ENCODE data around the gene BET1L.
"Not testable (repeated sequence)": the region's sequence is repeated elsewhere in the genome, so short reads cannot be mapped to it uniquely, and the experiment has no call there.

The BET1L gene

DNA sequence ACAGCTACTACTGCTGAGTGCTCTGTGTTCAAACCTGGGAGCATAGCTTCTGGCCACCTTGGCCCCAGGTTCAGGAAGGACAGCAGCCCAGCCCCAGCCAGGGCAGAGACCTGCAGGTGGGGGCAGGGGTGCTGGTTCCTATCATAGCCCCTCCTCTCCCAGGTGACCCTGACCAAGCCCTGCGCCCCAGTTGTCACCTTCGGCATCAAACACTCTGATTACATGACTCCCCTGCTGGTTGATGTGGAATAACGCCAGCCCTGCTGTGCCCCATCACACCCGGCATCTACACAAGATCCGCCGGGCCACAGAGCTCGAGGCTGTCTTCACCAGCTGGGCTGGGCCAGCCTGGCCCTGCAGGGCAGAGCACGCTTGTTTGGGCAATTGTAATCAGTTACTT is 7.4 kb downstream of the BET1L start:
- DNase-seq (ENCODE audit: extremely low spot score) = no peak
- no peak for TF ChIP-seq CTCF (IDR thresholded peaks at IDR 0.05; ENCODE audit: control extremely low read depth, extremely low read depth, low read depth, missing control alignments)
- POLR2A ChIA-PET = interaction anchor here (1.4 kb wide), 1 partner anchor 16 kb away, joined by 3 read pairs; no protein-coding TSS in a partner anchor
- CTCF ChIA-PET = no interaction called here

- no peak for TF ChIP-seq CTCF (IDR thresholded peaks at IDR 0.05; ENCODE audit: control extremely low read depth, extremely low read depth, low read depth, missing control alignments)
- DNase-seq (ENCODE audit: extremely low spot score) = no peak
- POLR2A ChIA-PET = interaction anchor here (1.3 kb wide), 1 partner anchor 8 kb away, joined by 3 read pairs; the partner anchor contains the start of genes BET1L and RIC8A
- CTCF ChIA-PET = no interaction called here
Measured at GRCh38 chr11:199004-199581, 8.1 kb downstream of the BET1L start.

GRCh38 chr11:198236-198806 is 8.9 kb downstream of the BET1L start:
- POLR2A ChIA-PET = interaction anchor here (1.3 kb wide), 1 partner anchor 9 kb away, joined by 3 read pairs; the partner anchor contains the start of genes BET1L and RIC8A
- no peak for TF ChIP-seq CTCF (IDR thresholded peaks at IDR 0.05; ENCODE audit: control extremely low read depth, extremely low read depth, low read depth, missing control alignments)
- DNase-seq (ENCODE audit: extremely low spot score) = no peak
- CTCF ChIA-PET = no interaction called here

- POLR2A ChIA-PET = no interaction called here
- CTCF ChIA-PET = no interaction called here
- DNase-seq (ENCODE audit: extremely low spot score) = no peak
Measured at GRCh38 chr11:197741-198235, 9.4 kb downstream of the BET1L start.

DNA sequence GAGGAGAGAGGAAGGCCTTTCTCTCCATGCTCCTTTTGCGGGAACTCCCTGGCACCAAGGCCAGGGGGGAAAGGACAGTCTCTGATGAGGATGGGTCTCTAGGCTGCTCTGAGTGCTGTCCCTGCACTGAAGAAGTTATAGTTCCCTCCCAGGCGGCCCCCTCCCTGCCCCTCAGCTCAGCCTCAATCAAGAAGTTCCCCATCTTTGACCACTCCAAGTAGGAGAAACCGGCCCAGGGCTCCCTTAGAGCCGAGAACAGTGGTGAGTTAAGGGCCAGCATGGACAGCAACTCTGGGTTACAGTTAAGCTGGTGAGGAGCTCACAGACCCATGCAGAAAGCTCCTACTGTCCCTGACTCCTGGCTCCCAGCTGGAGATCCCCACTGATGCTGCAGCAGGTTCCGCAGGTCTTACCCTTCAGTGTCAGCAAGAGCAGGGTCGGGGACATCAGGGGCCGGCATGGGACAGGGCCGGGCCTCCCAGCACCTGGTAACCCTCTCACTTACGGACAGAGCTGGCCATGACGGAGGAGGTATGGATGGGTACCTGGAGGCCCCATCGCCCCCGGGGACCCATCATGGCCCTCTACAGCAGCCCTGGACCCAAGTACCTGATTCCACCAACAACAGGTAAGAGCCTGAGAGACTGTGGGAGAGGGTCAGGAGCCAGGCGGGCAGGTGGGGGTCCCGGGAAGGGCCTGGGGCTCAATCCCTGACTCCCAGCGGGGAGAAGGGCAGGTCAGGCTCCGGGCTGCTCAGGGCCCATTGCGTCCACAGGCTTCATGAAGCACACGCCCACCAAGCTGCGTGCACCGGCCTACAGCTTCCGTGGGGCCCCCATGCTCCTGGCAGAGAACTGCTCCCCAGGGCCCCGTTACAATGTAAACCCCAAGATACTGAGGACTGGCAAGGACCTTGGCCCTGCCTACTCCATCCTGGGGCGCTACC is 10.1 kb downstream of the BET1L start:
- TF ChIP-seq CTCF (IDR thresholded peaks at IDR 0.05; ENCODE audit: control extremely low read depth, extremely low read depth, low read depth, missing control alignments) = no peak
- DNase-seq (ENCODE audit: extremely low spot score) = no peak
- CTCF ChIA-PET = no interaction called here
- POLR2A ChIA-PET = no interaction called here

More at GRCh38 chr11:197741-198235, 9.4 kb downstream of the BET1L start:
- TF ChIP-seq CTCF (IDR thresholded peaks at IDR 0.05; ENCODE audit: control extremely low read depth, extremely low read depth, low read depth, missing control alignments) = no peak

DNA sequence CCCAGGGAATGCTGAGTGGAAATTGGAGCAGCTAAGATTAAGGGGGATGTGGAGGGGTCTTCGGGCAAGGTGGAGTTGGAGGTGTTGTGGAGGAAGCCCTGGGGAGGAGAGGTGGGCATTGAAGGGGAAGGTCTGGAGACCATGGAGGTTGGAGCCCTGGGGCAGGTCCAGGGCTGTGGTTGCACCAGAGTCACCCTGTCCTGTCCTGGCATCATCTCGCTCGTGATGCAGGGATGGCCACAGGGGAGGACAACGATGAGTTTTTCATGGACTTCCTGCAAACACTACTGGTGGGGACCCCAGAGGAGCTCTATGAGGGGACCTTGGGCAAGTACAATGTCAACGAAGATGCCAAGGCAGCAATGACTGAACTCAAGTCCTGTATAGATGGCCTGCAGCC is 13.7 kb downstream of the BET1L start:
- DNase-seq (ENCODE audit: extremely low spot score); CTCF ChIA-PET; POLR2A ChIA-PET: not testable (repeated sequence)

GRCh38 chr11:192674-193128 is 14.5 kb downstream of the BET1L start, which contains the start of gene SCGB1C1:
Gene SCGB1C1, plus strand, starts transcription at chr11:193078. Its CDS starts 22 bp downstream, at chr11:193100.
- CTCF ChIA-PET; POLR2A ChIA-PET; DNase-seq (ENCODE audit: extremely low spot score): not testable (repeated sequence)

DNA sequence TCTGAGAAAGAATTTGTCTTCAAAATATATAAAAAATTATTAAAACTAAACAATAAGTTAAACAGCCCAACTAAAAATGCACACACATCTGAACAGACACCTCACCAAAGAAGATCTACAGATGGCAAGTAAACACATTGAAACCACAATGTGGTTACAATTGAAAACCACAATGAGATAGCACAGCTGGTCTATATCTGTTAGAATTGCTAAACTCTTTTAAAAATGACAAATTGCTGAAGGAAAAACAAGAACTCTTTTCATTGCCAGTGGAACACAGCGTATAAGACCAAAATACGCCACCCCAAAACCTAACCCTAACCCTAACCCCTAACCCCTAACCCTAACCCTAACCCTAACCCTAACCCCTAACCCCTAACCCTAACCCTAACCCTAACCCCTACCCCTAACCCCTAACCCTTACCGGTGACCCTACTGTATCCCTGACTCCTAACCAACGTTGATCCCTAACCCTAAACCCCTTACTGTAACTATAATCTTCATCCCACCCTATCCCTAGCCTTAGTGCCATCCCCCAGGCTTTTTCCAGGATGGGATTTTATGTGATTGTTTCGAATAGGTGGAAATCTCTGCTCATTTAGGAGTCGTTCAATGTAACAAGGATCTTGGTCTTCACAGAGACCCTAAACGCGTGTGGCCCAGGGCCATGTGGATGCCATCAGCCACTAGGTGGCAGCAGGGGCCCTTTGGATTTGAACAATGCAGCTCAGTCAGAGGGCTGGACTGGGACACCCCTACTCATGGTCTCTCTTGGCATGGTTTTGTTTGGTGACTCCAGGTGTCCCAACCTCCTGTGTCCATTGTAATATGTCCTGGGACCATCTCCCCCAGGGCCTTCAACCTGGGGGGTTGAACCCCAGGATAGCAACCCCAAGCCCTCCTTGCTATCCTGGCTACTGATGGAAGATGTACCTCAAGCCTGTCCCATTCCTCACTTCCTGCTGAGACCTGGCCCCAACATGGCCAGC is 15.4 kb downstream of the BET1L start:
- CTCF ChIA-PET; DNase-seq (ENCODE audit: extremely low spot score); POLR2A ChIA-PET: not testable (repeated sequence)

- CTCF ChIA-PET; POLR2A ChIA-PET; DNase-seq (ENCODE audit: extremely low spot score): not testable (repeated sequence)
Measured at GRCh38 chr11:190546-190945, 16.7 kb downstream of the BET1L start.

Measured in GM10248 (cell line).